LNCAP (cell line): Measurements from ENCODE around the gene ATP6V0D1.

Experiments
- CTCF ChIP-seq: fragments of 450-650 bp; IDR thresholded peaks from 2 replicates; pipeline ENCODE4 v1.5.1; 2017; ENCODE audit warnings: mild to moderate bottlenecking

The ATP6V0D1 gene

GRCh38 chr16:67525176-67525860 lies 44.4 kb upstream of the ATP6V0D1 start:
- no peak for TF ChIP-seq CTCF

GRCh38 chr16:67521095-67521804 lies 40.3 kb upstream of the ATP6V0D1 start:
- peak; percentile 88 for TF ChIP-seq CTCF

- TF ChIP-seq CTCF: no peak
Observed at GRCh38 chr16:67519242-67519641, 38.3 kb upstream of the ATP6V0D1 start.

GRCh38 chr16:67518676-67519075 lies 37.7 kb upstream of the ATP6V0D1 start:
- no peak for TF ChIP-seq CTCF

GRCh38 chr16:67517661-67518423 lies 36.9 kb upstream of the ATP6V0D1 start:
- no peak for TF ChIP-seq CTCF

GRCh38 chr16:67517155-67517445 lies 36.1 kb upstream of the ATP6V0D1 start:
- TF ChIP-seq CTCF: no peak

GRCh38 chr16:67516296-67517154 lies 35.6 kb upstream of the ATP6V0D1 start:
- TF ChIP-seq CTCF: no peak
